HG03108 (cell line): ENCODE data around the gene CAMK1D.
"Not testable (repeated sequence)": the region's sequence is repeated elsewhere in the genome, so short reads cannot be mapped to it uniquely, and the experiment has no call there.

Source experiments
- ATAC-seq: cut with Tn5 transposase; IDR thresholded peaks from one replicate; pipeline ENCODE4 v1.9.1; 2021; ENCODE audit warnings: moderate library complexity; ENCODE audit not compliant: unreplicated experiment

Gene CAMK1D

GRCh38 chr10:12423896-12424295 is 74.5 kb downstream of the CAMK1D start:
- ATAC-seq = no peak

- ATAC-seq = no peak
Measured at GRCh38 chr10:12427276-12427675, 77.9 kb downstream of the CAMK1D start.

- ATAC-seq = no peak
Measured at GRCh38 chr10:12428447-12429135, 79.2 kb downstream of the CAMK1D start.

- no peak for ATAC-seq
Measured at GRCh38 chr10:12430406-12430982, 81.1 kb downstream of the CAMK1D start.

DNA sequence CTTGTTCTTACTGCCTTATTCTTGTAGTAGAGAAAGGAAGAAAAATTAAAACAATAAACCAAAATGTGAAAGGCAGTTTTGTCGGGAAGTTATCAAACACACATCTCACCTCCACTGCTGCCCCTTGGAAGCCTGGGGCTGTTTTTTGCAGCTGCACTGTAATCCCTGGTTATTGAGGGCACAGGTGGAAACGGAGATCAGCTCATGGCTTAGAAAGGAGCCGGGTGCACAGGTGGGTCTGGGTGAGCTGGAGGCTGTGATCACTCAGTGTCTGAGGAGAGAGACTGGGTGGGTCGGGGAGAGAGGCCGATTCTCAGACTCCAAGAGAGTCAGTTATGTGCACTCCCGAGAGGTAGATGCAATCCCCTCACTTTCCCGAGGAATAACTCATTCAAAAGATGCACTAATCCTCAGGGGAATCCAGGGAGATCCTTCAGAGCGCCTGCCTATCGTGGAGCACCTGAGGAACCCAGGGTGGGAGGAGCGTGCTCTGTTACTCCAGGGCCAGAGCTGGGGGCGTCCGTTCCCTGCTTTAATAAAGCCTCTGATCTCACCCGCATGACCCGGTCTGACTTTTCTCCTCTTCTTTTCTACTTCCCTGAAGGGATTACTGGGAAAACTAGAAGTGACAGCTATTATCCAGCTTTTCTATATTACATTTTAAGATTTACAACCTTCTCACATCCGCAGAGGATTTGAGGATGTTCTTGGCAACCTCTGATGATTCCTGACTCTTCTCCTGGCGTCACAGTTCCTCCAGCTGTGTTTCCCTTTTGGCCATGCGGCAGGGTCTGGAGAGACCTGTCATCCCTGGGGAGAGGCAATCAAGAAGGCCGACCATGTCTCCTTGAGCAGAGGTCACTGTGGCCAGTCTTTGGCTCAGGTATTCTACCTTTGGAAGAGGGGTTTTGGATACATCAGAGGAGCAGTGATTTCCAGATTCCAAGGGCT is 82.1 kb downstream of the CAMK1D start:
- ATAC-seq = no peak

GRCh38 chr10:12432402-12433189 is 83.2 kb downstream of the CAMK1D start:
- no peak for ATAC-seq

- no peak for ATAC-seq
Measured at GRCh38 chr10:12434277-12434676, 84.9 kb downstream of the CAMK1D start.

GRCh38 chr10:12434677-12435076 is 85.3 kb downstream of the CAMK1D start:
- ATAC-seq = not testable (repeated sequence)

DNA sequence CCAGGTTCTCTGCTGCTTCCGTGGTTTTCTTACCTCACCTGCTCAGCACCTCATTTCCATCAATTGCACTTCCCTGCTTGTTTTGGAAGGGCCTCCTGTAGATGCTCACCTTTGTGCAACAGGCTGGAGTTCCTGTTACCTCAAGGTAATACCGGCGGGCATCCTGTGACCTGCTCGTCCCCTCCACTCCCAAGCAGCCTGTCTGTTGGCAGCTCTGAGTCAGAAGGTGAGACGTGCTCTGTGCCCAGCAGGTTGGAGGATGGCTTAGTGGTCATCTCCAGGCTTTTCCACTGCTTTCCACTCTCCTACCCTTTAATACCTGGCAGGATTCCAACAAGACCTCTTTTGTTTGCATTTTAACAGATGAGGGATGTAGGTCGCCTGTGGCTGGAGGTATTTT is 86.0 kb downstream of the CAMK1D start:
- no peak for ATAC-seq

DNA sequence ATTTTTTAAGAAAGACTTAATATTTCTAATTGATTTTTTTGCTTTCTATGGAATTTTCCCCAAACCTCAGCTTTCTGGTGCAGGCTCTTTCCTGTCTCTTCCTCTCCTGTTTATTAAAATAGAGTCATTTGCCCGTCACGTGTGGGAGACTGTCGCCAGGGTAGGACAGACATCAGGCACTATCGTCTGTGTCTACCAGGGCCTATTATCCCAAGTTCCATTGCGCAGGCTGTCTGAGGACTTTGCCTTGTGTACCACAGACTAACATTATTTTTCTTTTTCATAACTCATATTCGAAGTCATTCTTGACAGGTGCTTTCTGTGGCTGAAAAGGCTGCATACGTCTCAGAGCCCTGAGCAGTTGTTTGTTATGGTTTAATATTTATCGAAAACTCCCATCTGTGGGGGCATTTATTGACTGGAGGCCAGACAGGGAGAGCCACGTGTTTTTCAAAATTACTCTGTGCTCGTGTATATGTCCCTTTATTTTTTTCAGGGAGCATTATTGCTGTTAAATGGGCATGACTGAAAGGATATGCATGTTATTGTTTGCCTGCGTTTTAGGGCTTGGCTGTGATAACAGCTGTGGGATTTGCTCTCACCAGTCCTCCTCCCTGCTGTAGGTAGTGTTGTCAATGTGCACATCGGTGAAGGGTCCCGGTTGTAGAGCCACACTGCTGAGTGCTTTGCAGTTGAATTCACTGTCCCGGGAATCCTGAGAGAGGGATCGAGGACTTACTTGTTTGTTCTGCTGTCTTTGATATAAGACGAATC is 89.8 kb downstream of the CAMK1D start:
- no peak for ATAC-seq

DNA sequence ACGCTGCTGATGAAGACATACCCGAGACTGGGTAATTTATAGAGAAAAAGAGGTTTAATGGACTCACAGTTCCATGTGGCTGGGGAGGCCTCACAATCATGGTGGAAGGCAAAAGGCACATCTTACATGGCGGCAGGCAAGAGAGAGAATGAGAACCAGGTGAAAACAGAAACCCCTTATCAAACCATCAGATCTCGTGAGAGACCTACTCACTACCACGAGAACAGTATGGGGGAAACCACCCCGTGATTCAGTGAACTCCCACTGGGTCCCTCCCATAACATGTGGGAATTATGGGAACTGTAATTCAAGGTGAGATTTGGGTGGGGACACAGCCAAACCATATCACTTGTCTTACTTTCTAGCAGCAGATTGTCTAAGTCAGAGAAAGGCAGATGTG is 90.4 kb downstream of the CAMK1D start:
- not testable (repeated sequence) for ATAC-seq

DNA sequence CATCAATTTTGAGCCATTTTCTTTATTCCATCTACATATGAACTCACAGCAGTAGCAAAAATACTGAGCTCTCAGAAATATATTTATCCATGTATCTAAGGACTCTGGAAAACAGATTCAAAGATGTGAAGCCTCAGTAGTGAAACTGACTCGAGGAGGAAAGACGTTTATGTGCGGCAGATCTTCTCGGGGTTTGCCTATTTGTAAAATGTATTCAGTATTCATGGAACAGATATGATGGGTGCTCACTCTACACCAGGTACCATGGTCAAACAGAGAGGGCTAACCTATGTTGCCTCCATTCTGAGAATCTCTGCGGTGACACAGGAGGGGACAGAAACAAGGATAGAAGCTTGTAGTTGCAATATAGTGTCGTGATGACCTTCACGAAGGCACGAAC is 93.7 kb downstream of the CAMK1D start:
- no peak for ATAC-seq

- ATAC-seq = no peak
Measured at GRCh38 chr10:12444981-12445700, 95.8 kb downstream of the CAMK1D start.

DNA sequence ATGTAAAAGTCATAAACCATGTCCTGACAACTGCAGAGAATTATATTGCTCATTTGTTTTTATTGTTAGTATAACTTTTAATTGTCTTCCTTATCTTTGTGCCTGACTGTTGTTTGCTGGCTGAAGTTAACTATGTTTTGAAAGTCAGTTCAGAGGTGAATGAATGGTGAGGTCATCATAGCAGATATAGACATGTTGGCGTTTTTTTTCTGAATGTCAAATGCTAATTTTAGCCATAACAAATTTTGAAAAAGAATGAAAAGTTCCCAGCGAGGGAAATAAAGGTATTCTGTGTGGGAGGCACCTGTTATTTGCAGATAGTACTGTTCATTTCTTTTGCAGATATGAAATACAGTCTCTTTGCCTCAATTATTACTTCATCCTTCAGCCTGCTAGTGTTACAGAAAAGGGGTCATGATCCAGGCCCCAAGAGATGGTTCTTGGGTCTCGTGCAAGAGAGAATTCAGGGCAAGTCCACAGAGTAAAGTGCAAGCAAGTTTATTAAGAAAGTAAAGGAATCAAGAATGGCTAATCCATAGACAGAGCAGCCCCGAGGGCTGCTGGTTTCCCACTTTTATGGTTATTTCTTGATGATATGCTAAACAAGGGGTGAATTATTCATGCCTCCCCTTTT is 96.5 kb downstream of the CAMK1D start:
- no peak for ATAC-seq

DNA sequence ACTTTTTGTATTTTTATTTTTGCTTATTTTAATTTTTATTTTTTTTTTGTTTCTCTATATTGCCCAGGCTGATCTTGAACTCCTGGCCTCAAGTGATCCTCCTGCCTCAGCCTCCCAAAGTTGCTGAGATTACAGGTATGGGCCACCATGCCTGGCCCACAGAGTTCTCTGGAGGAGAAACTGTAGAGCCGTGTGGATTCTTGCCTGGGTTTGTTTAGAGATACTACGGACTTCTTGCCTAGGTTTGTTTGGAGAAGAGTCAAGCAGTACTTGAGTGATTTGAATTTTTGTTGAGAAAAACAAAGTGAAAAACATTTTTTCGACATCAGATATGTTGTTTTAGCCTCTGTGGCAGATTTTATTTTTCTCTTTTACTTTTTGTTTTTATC is 99.0 kb downstream of the CAMK1D start:
- no peak for ATAC-seq

DNA sequence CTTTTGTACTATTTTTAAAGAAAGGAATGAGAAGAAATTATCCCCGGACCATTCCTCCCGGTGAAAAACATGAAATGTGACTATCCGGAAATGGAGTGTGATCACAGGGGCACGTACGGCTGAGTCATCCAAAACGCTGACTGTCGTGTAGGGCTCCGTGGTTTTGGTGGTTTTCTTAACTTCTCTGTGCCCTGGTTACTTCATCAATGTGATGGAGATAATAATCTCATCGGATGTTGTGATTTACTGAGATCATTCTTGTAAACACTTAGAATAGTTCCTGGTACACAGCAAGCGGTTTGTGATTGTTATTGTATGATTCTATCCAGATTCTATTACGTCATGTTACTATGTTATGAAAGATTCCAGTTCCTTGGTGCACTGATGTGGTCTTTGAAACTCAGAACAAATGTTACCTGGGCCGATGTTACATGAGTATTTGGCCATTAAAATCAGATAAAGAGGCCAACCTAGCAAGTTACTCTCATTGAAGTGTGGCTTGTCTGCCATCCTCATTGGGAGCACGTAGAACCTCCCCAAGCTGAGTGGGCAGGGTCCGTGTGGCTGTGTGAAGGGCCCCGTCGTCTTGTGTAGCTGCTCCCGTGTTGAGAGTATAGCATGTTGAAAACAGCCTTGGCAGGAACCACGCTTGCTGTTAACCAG is 99.5 kb downstream of the CAMK1D start:
- ATAC-seq = peak; percentile 86

- no peak for ATAC-seq
Measured at GRCh38 chr10:12455318-12455717, 106.0 kb downstream of the CAMK1D start.

DNA sequence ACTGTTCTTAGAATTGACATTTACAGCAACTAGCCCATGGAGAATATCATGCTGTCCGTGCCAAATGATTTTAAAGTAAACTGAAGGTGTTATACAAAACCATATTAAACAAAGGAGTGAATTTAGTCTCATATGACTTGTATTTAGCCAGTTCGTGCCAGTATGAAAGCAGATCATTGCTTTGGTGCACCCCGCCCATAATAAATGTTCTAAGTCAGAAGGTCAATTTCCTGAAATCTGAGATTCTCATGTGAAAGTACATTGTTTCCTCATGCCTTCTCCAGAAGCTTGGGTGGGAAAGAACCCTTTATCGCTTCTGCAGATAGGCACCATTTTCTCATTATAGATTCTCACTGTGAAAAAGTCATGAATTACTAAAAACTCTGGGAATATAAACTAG is 106.4 kb downstream of the CAMK1D start:
- no peak for ATAC-seq

- ATAC-seq = no peak
Measured at GRCh38 chr10:12459340-12459739, 110.0 kb downstream of the CAMK1D start.
